HG03442 (cell line): Measurements from ENCODE around the gene DIP2C.
"Not testable (repeated sequence)": the region's sequence is repeated elsewhere in the genome, so short reads cannot be mapped to it uniquely, and the experiment has no call there.

Experiments used
- ATAC-seq: cut with Tn5 transposase; IDR thresholded peaks from one replicate; pipeline ENCODE4 v1.9.1; 2021; ENCODE audit warnings: mild to moderate bottlenecking, moderate library complexity; ENCODE audit not compliant: unreplicated experiment

Gene DIP2C

GRCh38 chr10:600876-601659, 88.4 kb downstream of the DIP2C start:
- no peak for ATAC-seq

- ATAC-seq = no peak
Measured at GRCh38 chr10:600234-600633, 89.2 kb downstream of the DIP2C start.

GRCh38 chr10:599767-600166, 89.7 kb downstream of the DIP2C start:
- no peak for ATAC-seq

- ATAC-seq = no peak
Measured at GRCh38 chr10:598415-599170, 90.9 kb downstream of the DIP2C start.

- no peak for ATAC-seq
Measured at GRCh38 chr10:597976-598375, 91.5 kb downstream of the DIP2C start.

- ATAC-seq = no peak
Measured at GRCh38 chr10:596725-597345, 92.6 kb downstream of the DIP2C start.

- ATAC-seq = not testable (repeated sequence)
Measured at GRCh38 chr10:596131-596530, 93.3 kb downstream of the DIP2C start.

- no peak for ATAC-seq
Measured at GRCh38 chr10:595473-595872, 94.0 kb downstream of the DIP2C start.

- ATAC-seq = no peak
Measured at GRCh38 chr10:594584-595270, 94.7 kb downstream of the DIP2C start.

GRCh38 chr10:593901-594457, 95.5 kb downstream of the DIP2C start:
- ATAC-seq = no peak

- ATAC-seq = no peak
Measured at GRCh38 chr10:593421-593820, 96.0 kb downstream of the DIP2C start.

GRCh38 chr10:593016-593415, 96.5 kb downstream of the DIP2C start:
- no peak for ATAC-seq

GRCh38 chr10:591646-592045, 97.8 kb downstream of the DIP2C start:
- ATAC-seq = no peak

GRCh38 chr10:590721-591120, 98.7 kb downstream of the DIP2C start:
- no peak for ATAC-seq

GRCh38 chr10:589961-590680, 99.3 kb downstream of the DIP2C start:
- no peak for ATAC-seq

GRCh38 chr10:588246-589165, 101.0 kb downstream of the DIP2C start:
- no peak for ATAC-seq

GRCh38 chr10:586716-587115, 102.8 kb downstream of the DIP2C start:
- ATAC-seq = no peak

- no peak for ATAC-seq
Measured at GRCh38 chr10:586151-586550, 103.3 kb downstream of the DIP2C start.

GRCh38 chr10:585502-585901, 104.0 kb downstream of the DIP2C start:
- ATAC-seq = no peak
